Eye (tissue), 1 donor: ENCODE results near the gene CASTOR1.

Experiments used
- DNase-seq: peaks from one replicate; pipeline ENCODE4 v3.0.0-alpha.2; 2015

The CASTOR1 gene

GRCh38 chr22:30284172-30284571 lies 5.1 kb downstream of the CASTOR1 start:
- DNase-seq: no peak

DNA sequence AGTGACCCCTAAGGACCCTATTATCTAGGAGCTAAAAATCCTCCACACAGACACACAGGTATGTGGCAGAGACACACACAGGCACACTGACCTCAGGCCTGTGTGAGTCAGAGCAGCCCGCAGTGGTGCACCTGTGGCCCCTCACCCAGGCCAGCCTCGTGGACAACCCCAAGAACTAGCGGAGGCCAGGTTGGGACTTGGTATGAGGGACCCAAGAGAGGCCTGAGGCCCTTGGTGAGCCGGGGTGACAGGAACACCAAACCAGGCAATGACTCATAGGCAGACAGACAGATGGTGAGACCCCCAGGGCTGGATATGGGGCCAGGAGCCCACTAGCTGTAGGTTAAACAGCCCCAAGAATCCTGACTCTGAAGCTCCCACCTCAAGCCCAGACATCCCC lies 6.0 kb downstream of the CASTOR1 start:
- no peak for DNase-seq

- no peak for DNase-seq
These were observed 6.7 kb downstream of the CASTOR1 start for GRCh38 chr22:30282616-30283046.

GRCh38 chr22:30280505-30280904 lies 8.8 kb downstream of the CASTOR1 start:
- no peak for DNase-seq

- DNase-seq: no peak
These were observed 9.4 kb downstream of the CASTOR1 start for GRCh38 chr22:30279932-30280331.

DNA sequence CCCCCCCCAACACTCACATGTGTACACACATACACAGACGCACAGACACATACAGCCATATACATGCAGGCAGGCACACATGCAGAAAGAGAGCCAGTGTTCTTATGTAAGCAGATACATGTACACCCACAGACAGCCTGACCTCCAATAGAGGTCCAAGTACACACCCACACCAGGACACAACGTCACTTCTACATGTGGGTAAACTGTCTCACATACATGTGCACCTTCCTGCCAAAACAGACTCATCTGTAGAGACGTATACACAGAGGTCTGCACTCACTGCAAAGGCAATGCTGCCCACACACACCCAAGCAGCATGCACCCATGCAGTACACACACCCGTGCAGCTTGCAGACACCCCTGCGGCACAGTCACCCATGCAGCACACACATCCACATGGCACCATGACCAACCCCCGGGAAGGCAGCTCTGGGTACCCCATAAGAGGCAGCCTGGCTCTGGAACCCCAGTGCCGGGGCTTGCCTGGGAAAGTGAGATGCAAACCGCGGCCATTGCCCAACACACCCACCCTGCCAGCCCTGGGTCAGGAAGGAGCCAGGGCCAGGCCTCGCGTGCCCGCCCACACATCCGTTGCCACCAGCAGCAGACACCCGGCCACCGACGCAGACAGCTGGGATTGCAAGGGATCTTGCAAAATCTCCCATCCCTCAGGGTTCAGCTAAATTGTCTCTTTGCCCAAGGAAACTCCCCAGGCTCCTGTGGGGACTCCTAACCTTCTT lies 10.1 kb downstream of the CASTOR1 start:
- DNase-seq: no peak

DNA sequence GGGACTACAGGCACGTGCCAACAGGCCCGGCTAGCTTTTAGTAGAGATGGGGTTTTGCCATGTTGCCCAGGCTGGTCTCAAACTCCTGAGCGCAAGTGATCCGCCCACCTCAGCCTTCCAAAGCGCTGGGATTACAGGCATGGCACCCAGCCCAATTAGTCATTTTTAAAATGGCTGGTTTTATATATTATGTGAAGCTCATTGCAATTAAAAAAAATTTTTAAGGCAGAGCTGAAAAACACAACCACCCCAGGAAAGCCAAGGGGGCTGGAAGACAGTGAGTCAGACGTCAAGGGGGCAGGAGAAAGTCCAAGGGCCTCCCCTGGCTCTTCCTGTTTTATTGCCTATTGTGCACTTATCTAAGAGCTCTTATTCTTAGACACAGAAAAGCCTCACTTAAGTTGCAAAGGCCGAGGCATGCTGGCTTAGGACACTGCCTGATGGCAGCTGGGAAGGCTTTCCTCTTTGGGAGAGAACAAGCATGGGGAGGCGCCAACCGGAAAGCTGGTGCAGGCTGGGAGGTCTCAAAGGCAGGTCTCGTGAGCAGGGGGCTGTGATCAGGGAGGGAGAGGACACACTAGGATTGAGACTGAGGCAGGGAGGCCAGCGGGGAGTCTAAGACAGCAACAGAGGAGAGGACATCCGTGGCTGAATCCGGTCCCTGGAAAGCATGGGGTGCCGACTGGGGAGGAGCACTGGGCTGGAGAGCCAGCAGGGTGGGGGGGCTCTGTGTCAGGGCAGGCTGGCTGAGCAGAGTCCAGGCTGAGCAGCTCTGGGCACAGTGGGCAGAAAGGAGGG lies 11.6 kb downstream of the CASTOR1 start:
- no peak for DNase-seq

DNA sequence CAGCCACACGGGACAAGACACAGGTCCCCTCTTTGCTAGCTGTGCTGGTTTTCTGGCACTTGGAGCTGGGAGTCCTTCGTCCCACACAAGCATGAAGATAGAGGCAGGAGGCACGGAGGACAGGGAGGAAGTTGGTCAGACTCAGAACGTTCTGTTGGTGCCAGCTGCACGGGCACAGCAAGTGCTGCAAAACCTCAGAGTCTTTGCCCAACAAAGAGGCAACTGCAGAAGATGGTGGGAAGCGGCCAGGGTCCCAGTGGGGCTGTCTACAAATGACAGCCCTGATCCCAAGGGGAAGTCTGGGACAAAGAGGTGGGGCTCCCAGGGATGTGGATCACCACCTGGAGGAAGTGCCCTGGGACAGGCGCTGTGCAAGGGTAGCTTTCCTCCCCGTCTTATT lies 13.3 kb downstream of the CASTOR1 start:
- no peak for DNase-seq

DNA sequence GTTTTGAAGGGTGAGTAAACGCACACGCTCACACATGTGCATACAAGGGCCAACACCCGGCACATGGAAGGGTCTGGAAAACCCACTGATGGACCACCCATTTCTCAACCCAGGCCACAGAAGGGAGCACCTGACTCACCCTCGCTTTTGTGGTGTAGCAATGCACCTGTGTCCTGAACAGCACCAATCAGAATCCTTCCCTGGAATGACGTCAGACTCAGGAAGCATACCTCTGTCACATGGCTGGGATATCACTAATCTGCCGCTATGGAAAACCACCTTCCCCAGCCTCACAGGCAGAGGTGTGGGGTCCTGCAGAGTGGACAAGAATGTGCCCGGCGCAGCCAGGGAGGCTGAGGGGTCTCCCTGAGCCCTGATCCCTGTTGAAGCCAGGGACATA lies 13.7 kb downstream of the CASTOR1 start:
- DNase-seq: no peak

DNA sequence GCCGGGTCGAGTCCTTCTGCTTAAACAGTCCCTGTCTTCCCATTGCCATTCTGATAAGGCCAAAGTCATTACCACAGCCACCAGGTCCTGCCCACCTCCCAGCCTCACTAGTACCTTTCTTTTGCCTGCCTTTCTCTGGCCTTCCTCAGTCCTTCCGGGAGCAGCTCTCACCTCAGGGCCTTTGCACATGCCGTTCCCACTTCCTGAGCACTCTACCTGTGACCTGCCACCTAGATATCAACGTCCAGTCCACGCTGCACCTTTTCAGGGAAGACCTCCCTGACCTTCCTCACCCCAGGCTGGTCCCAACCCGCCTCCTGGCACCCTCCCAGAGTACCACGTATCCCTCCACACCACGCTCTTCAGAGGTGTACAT lies 14.9 kb downstream of the CASTOR1 start:
- DNase-seq: no peak

DNA sequence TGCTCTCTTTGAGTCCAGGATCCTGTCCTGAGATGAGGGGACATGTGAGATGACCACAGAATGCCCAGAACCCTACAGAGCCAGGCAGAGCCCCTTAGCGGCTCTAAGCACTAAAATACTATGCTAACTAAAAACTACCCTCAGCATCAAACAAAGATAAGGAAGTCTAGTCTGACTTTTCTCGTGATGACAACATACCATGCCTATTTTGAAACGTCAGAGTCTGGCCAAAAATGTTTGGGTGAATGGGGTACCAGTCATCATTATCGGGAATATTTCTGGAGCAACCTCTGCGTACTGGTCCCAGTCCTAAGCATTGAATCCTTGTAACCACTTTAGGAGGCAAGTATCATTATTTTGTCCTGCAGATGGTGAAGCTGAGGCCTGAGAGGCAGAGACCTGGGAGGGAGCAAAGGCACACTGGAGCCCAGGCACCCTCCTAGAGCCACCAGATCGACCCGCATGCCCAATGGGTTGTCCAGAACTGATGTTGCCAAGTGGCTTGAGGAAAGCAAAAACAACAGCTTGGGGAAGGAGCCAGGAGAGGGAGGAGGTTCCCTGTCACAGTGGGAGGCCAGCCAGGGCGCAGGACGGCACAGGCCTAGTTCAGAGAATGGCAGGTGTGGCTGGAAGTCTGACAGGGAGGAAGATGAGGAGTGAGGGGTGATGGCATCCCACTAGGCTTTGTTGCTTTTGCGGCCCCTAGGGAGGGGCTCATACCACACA lies 15.4 kb downstream of the CASTOR1 start:
- DNase-seq: no peak

GRCh38 chr22:30272781-30273601 lies 16.3 kb downstream of the CASTOR1 start:
- DNase-seq: no peak

DNA sequence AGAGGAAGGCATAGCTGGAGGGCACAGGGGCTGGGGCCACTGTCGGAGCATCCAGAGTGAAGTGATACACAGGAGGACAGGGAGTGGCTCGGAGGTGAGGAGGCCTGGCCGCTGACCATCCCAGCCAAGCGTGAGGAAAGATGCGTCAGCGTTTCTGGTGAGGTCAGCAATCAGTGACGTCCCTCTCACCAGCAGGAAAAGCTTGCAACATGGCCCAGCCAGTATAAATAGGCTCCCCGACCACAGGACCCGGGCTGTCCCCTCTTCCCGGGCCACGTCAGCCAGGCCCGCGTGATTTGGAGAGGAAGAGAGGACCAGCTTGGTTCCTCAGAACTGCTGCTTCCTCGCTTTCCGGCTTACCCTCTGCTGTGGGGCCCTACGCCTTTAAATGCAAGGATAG lies 18.5 kb downstream of the CASTOR1 start:
- no peak for DNase-seq

GRCh38 chr22:30268331-30268730 lies 21.0 kb downstream of the CASTOR1 start:
- DNase-seq: no peak

DNA sequence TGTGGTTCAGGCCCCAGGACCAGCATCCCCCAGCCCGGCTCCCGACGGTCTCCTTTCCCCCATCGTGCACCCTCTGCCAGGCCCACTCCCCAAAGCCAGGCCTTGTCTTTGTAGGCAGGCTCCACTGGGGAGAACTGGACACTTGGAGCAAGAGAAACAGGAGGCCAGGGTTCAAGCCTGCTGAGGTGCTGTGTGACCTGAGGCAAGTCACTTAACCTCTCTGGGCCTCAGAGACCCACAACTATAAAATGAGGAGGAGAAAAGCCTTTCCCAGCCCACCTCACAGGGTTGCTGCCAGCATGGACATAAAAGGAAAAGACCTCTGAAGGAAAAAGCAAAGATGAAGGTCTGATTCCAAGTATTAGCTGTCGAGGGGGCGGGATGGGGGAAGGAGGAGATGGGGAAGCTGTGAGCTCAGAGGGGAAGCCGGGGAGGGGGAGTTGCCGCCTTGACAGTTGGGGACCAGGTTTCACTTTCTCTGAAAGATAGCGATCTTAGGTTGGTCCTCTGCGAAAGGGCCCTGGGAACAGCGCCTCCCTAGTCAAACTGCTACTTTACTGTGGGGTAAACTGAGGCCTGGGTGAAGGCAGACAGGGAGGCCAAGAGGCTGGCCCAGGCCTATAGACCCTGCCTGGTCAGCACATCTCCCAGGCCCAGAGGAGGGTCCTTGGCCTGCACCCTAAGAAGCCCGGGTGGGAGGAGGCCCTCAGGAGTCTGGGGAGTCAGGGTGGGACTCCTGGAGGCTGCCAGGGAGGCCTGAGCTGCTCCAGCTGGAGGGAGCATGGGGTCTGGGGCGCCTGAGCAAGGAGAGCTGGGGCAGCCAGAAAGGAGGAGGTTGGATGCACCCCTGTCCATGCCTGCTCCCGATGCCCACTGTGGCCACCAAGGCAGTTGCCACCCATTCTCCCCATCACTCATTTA lies 21.7 kb downstream of the CASTOR1 start:
- DNase-seq: no peak

DNA sequence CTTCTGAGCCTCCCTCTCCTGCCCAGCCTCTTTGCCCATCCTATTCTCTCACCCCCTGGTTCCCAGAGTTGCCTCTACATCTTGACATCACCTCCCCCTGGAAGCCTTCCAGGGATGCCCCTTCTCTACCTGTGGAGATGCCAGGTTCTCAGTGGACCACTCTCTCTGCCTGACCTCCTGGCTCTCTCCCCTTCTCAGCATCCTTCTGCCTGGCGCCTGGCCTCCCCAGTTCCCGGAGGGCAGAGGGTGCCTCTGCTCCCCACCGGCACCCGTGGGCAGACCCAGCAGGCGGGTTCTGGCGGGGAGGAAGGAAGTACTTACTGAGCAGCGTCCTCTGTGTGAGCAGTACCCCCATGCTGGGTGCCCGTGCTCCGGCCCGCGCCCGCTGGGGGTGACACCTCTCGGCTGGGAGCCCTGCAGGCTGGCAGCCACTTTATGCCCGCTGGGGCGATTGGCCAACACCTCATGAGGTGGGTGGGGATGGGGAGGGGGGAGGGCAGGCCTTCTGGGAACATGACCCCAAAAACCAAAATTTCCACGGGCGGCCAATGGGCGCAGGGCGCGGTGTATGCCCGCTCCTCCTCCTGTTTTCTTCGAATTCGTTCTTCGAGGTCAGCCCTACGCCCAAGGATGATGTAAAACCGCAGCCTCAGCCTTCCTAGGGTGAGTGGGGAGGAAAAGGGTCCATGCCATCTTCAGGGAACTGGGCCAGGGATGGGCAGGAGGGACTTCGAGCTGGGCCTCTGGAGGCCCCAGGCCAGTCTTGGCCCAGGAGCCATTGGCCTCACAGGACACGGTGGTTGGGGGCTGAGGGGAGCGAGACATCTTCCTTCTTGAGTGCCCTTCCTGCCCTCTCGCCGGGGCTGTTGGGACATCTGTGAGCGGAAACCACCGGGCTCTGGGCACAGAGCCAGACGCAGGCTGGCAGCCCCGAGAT lies 22.6 kb downstream of the CASTOR1 start, which contains the start of gene OSM:
Gene OSM (minus strand): TSS at position 407 of the 937 bp plus-strand sequence. CDS start 52 bp downstream, at position 355.
- no peak for DNase-seq

DNA sequence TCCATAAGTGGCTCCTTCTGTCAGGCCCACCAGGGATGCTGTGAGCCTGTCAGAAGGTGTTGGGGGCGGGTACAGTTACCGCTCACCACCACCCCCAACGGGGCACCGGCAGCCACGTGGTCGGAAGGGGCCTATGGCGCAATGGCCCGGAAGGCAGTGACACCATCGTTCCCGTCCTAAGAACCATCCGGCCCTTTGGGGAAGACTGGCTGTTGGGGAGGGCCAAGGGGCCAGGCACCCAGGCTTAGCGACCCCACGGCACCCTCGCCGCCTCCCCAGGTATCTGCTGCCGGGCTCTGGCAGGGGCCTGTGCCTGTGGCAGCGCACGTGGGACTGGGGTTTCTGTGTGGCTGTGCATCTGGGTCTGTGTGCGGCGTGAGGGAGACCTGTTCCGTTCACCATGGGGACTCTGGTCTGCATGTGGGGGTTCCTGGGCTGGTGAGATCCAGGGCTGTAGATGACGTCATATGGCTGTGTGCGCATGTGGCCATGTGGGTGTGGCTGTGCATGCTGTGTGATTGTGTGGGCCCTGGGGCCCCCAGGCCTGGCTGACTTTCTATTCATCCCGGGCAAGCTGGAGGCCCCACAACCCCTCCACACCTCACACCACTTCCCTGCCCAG lies 23.4 kb downstream of the CASTOR1 start:
- no peak for DNase-seq

DNA sequence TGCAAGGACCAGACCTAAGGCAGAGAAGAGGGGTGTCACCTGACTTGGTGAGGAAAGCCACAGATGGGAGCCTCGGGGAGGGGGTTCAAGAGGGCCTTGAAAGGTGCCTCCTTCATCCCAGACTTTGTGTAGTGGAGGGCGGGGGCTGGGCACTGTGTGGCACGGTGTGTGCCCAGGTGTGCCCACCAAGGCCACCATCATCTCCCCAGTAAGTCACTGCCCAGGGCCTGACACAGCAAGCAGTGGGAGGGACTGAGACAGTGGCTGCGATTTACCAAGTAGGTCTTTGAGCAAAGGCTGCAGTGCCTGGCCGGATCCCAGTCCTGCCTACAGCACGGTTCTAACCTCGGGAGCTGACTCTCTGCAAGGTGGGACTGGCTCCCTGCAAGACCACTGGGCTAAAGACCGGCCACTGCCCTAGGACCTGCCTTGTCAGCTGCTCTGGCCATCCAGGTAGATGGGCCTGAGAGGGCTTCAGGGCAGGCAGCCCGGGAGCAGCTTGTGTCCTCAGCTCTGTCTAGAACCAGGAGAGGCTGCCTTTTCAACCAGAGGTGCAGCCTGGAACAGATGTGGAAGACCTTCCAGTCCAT lies 24.1 kb downstream of the CASTOR1 start:
- DNase-seq: no peak

DNA sequence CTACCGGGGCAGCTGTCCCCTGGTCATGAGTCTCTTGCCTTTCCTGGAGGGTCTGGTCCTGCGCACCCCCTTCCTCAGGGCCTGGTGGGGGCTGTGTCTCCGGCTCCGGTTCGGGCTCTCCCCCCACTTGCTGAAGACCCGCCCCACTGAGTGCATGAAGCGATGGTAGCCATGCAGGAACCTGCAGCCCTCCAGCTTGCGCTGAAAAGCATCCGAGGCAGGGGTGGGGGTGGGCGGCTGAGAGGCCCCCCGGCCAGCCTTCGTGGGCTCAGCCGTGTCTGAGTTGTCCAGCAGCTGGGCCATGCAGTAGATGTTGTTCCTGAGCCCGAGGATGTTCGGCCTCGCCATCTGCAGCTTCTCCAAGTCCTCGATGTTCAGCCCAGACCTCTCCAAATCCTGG lies 25.4 kb downstream of the CASTOR1 start:
- DNase-seq: no peak
